ENCODE results near the gene CFAP221. TPM values are rescaled to one million over a fixed set of nuclear protein-coding genes. Genes with fewer than 3 reads are reported as not detected.

The CFAP221 gene
- polyA plus RNA-seq, 3 donors: 0.67 to 5.6 TPM; not detected in 1

GRCh38 chr2:119688616-119689015 is 144.4 kb downstream of the CFAP221 start:
- 78 to 94% (median 90%) methylated on average over 12 of the region's 12 CpGs for WGBS, 3 donors
- no peak overlapping the region for H3K27ac ChIP-seq (ENCODE audit: low read depth, low read length)

- H3K27ac ChIP-seq (ENCODE audit: low read depth, low read length): no peak overlapping the region
- 78 to 92% (median 86%) methylated on average over 4 of the region's 4 CpGs for WGBS, 3 donors
Observed at GRCh38 chr2:119689218-119689617, 145.0 kb downstream of the CFAP221 start.

- H3K27ac ChIP-seq (ENCODE audit: low read depth, low read length): no peak overlapping the region
- 80 to 83% (median 83%) methylated on average over 7 of the region's 7 CpGs for WGBS, 3 donors
Observed at GRCh38 chr2:119691189-119691588, 146.9 kb downstream of the CFAP221 start.

GRCh38 chr2:119691651-119692245 is 147.5 kb downstream of the CFAP221 start:
- 73 to 86% (median 78%) methylated on average over 7 to 12 of the region's 12 CpGs for WGBS, 3 donors

GRCh38 chr2:119692310-119692709 is 148.1 kb downstream of the CFAP221 start:
- H3K27ac ChIP-seq (ENCODE audit: low read depth, low read length): no peak overlapping the region
- WGBS, 3 donors: 94 to 96% (median 95%) methylated on average over 7 of the region's 7 CpGs

More at GRCh38 chr2:119691651-119692245, 147.5 kb downstream of the CFAP221 start:
- no peak overlapping the region for H3K27ac ChIP-seq (ENCODE audit: low read depth, low read length)

- 77 to 84% (median 82%) methylated on average over 7 of the region's 7 CpGs for WGBS, 3 donors
- H3K27ac ChIP-seq (ENCODE audit: low read depth, low read length): no peak overlapping the region
Observed at GRCh38 chr2:119692954-119693353, 148.7 kb downstream of the CFAP221 start.

- H3K27ac ChIP-seq (ENCODE audit: low read depth, low read length): no peak overlapping the region
- 80 to 84% (median 83%) methylated on average over 3 of the region's 3 CpGs for WGBS, 3 donors
Observed at GRCh38 chr2:119693567-119693966, 149.3 kb downstream of the CFAP221 start.

- H3K27ac ChIP-seq (ENCODE audit: low read depth, low read length): no peak overlapping the region
- WGBS, 3 donors: 86 to 95% (median 95%) methylated on average over 5 of the region's 5 CpGs
Observed at GRCh38 chr2:119693967-119694366, 149.7 kb downstream of the CFAP221 start.

GRCh38 chr2:119694470-119694844 is 150.2 kb downstream of the CFAP221 start:
- no peak overlapping the region for H3K27ac ChIP-seq (ENCODE audit: low read depth, low read length)

GRCh38 chr2:119694845-119695521 is 150.7 kb downstream of the CFAP221 start:
- 13 to 41% (median 40%) methylated on average over 10 of the region's 10 CpGs for WGBS, 3 donors
- H3K27ac ChIP-seq (ENCODE audit: low read depth, low read length): no peak overlapping the region

More at GRCh38 chr2:119694470-119694844, 150.2 kb downstream of the CFAP221 start:
- 35 to 68% (median 57%) methylated on average over 10 of the region's 10 CpGs for WGBS, 3 donors

- 88 to 90% (median 89%) methylated on average over 3 of the region's 3 CpGs for WGBS, 3 donors
Observed at GRCh38 chr2:119696005-119696404, 151.8 kb downstream of the CFAP221 start.

GRCh38 chr2:119696494-119697030 is 152.3 kb downstream of the CFAP221 start:
- no peak overlapping the region for H3K27ac ChIP-seq (ENCODE audit: low read depth, low read length)
- WGBS, 3 donors: 66 to 86% (median 74%) methylated on average over 6 of the region's 6 CpGs

More at GRCh38 chr2:119696005-119696404, 151.8 kb downstream of the CFAP221 start:
- no peak overlapping the region for H3K27ac ChIP-seq (ENCODE audit: low read depth, low read length)

- H3K27ac ChIP-seq (ENCODE audit: low read depth, low read length): no peak overlapping the region
- WGBS, 3 donors: 58 to 74% (median 64%) methylated on average over 8 of the region's 8 CpGs
Observed at GRCh38 chr2:119697290-119698020, 153.2 kb downstream of the CFAP221 start.

- 81 to 94% (median 94%) methylated on average over 3 of the region's 3 CpGs for WGBS, 3 donors
Observed at GRCh38 chr2:119698246-119698645, 154.0 kb downstream of the CFAP221 start.

GRCh38 chr2:119699016-119699606 is 154.9 kb downstream of the CFAP221 start:
- 63 to 82% (median 70%) methylated on average over 15 of the region's 15 CpGs for WGBS, 3 donors
- H3K27ac ChIP-seq (ENCODE audit: low read depth, low read length): no peak overlapping the region

More at GRCh38 chr2:119698246-119698645, 154.0 kb downstream of the CFAP221 start:
- H3K27ac ChIP-seq (ENCODE audit: low read depth, low read length): no peak overlapping the region

GRCh38 chr2:119700866-119701265 is 156.6 kb downstream of the CFAP221 start:
- 85 to 94% (median 94%) methylated on average over 4 of the region's 4 CpGs for WGBS, 3 donors

GRCh38 chr2:119701352-119701751 is 157.1 kb downstream of the CFAP221 start:
- 69 to 79% (median 74%) methylated on average over 12 of the region's 12 CpGs for WGBS, 3 donors

More at GRCh38 chr2:119700866-119701265, 156.6 kb downstream of the CFAP221 start:
- no peak overlapping the region for H3K27ac ChIP-seq (ENCODE audit: low read depth, low read length)

GRCh38 chr2:119702203-119702917 is 158.1 kb downstream of the CFAP221 start:
- WGBS, 3 donors: 81 to 91% (median 83%) methylated on average over 2 of the region's 2 CpGs
- H3K27ac ChIP-seq (ENCODE audit: low read depth, low read length): no peak overlapping the region

More at GRCh38 chr2:119701352-119701751, 157.1 kb downstream of the CFAP221 start:
- no peak overlapping the region for H3K27ac ChIP-seq (ENCODE audit: low read depth, low read length)

All from adipose tissue (tissue), 3 donors.